Fibroblast of villous mesenchyme (primary cell): ENCODE data around the gene KIDINS220. TPM values are rescaled to one million over a fixed set of nuclear protein-coding genes. Genes with fewer than 3 reads are reported as not detected.

ENCODE experiments used
- DNase-seq: peaks from one replicate; pipeline ENCODE4 v3.0.0-alpha.2; 2010; ENCODE audit warnings: low read depth
- H3K4me3 ChIP-seq: 2 replicates; pipeline ENCODE4 v1.5.1; 2011; ENCODE audit warnings: low read depth, mild to moderate bottlenecking, low read length
- CTCF ChIP-seq: IDR thresholded peaks from 2 replicates; pipeline ENCODE4 v1.5.1; 2012; ENCODE audit warnings: low read depth, mild to moderate bottlenecking, low read length; ENCODE audit not compliant: insufficient read depth
- total RNA-seq: library from RNA; depleted of rRNA; stranded (reverse); fragments of >200 nt; gene quantifications from 2 replicates; pipeline ENCODE4 v1.2.3, GENCODE V29; 2012

KIDINS220 gene
- total RNA-seq, 1 donor, result 91.5 TPM

- no peak for DNase-seq
- TF ChIP-seq CTCF, result no peak
These were observed 18.8 kb upstream of the KIDINS220 start for GRCh38 chr2:8856176-8856575.

GRCh38 chr2:8855010-8855409 is 17.6 kb upstream of the KIDINS220 start:
- no peak overlapping the region for H3K4me3 ChIP-seq
- no peak for TF ChIP-seq CTCF
- no peak for DNase-seq

More at GRCh38 chr2:8856176-8856575, 18.8 kb upstream of the KIDINS220 start:
- H3K4me3 ChIP-seq, result no peak overlapping the region

GRCh38 chr2:8853426-8853825 is 16.0 kb upstream of the KIDINS220 start:
- no peak for TF ChIP-seq CTCF
- H3K4me3 ChIP-seq, result no peak overlapping the region
- DNase-seq, result no peak

- peak; percentile 54 for DNase-seq
- no peak overlapping the region for H3K4me3 ChIP-seq
- TF ChIP-seq CTCF, result no peak
These were observed 14.6 kb upstream of the KIDINS220 start for GRCh38 chr2:8851811-8852560.

GRCh38 chr2:8850845-8851487 is 13.6 kb upstream of the KIDINS220 start:
- no peak for DNase-seq
- no peak overlapping the region for H3K4me3 ChIP-seq
- TF ChIP-seq CTCF, result no peak

- no peak for DNase-seq
- H3K4me3 ChIP-seq, result no peak overlapping the region
- no peak for TF ChIP-seq CTCF
These were observed 11.9 kb upstream of the KIDINS220 start for GRCh38 chr2:8849327-8849726.
